ENCODE results near the gene DMXL1. TPM values are rescaled to one million over a fixed set of nuclear protein-coding genes. Genes with fewer than 3 reads are reported as not detected.

DMXL1 gene
- total RNA-seq, 3 donors from 2014 or later: 53.1 to 91.2 (median 60.3) TPM

- Histone ChIP-seq H3K27ac (no peak overlapping the region), H3K4me3 (no peak overlapping the region), H3K36me3 (no peaks in the 10 kb centered on the region), H3K4me1 (no peaks in the 10 kb centered on the region), H3K9me3 (no peaks in the 10 kb centered on the region), H3K27me3 (no peaks in the 10 kb centered on the region)
- intact Hi-C loops (cut with DNase I; ENCODE audit: low total_unique reads): loop anchor here (10.0 kb wide), 1 partner anchor 136 kb away; no protein-coding TSS in a partner anchor
- DNase-seq (ENCODE audit: low spot score in 2 of 2): no peak
- TF ChIP-seq POLR2A (IDR thresholded peaks at IDR 0.05) (no peak), POLR2AphosphoS5 (IDR thresholded peaks at IDR 0.05) (no peak), CTCF (IDR thresholded peaks at IDR 0.05) (no peak)
These were observed 208.2 kb downstream of the DMXL1 start for GRCh38 chr5:119279093-119279492.

GRCh38 chr5:119280380-119280779 lies 209.5 kb downstream of the DMXL1 start:
- no peak overlapping the region for H3K4me3 ChIP-seq
- no peaks in the 10 kb centered on the region for H3K9me3 ChIP-seq
- no peaks in the 10 kb centered on the region for H3K27me3 ChIP-seq
- intact Hi-C loops (cut with DNase I; ENCODE audit: low total_unique reads): no loop called here
- no peaks in the 10 kb centered on the region for H3K36me3 ChIP-seq
- TF ChIP-seq CTCF (IDR thresholded peaks at IDR 0.05): no peak
- no peak for TF ChIP-seq POLR2A (IDR thresholded peaks at IDR 0.05)
- no peak for TF ChIP-seq POLR2AphosphoS5 (IDR thresholded peaks at IDR 0.05)
- no peak for DNase-seq (ENCODE audit: low spot score in 2 of 2)
- no peaks in the 10 kb centered on the region for H3K4me1 ChIP-seq
- H3K27ac ChIP-seq: no peak overlapping the region

GRCh38 chr5:119282628-119283027 lies 211.7 kb downstream of the DMXL1 start:
- Histone ChIP-seq H3K27ac (no peak overlapping the region), H3K36me3 (no peaks in the 10 kb centered on the region), H3K4me1 (no peaks in the 10 kb centered on the region), H3K4me3 (no peak overlapping the region), H3K9me3 (no peaks in the 10 kb centered on the region), H3K27me3 (no peaks in the 10 kb centered on the region)
- intact Hi-C loops (cut with DNase I; ENCODE audit: low total_unique reads): no loop called here
- no peak for DNase-seq (ENCODE audit: low spot score in 2 of 2)
- TF ChIP-seq POLR2A (IDR thresholded peaks at IDR 0.05) (no peak), POLR2AphosphoS5 (IDR thresholded peaks at IDR 0.05) (no peak), CTCF (IDR thresholded peaks at IDR 0.05) (no peak)

DNA sequence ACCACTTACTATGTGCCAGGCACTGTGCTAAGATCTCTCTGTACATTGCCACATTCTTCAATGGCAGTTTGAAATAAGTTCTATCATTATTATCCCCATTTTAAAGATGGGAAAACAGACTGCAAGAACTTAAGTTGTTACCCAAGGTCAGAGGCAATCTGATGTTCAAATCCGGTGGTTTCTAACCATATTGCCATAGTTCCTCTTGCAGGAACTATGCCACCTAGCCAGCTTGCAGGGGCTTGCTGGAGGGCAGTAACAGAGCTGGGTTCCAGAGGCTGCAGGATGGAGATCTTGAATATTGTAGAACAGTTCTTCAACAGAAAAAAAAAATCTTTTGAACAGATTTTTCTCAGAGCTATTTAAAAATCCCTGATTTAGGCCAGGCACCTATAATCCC lies 213.1 kb downstream of the DMXL1 start:
- Histone ChIP-seq H3K36me3 (no peaks in the 10 kb centered on the region), H3K4me1 (no peaks in the 10 kb centered on the region), H3K27me3 (no peaks in the 10 kb centered on the region), H3K4me3 (no peak overlapping the region), H3K27ac (no peak overlapping the region), H3K9me3 (no peaks in the 10 kb centered on the region)
- no peak for DNase-seq (ENCODE audit: low spot score in 2 of 2)
- intact Hi-C loops (cut with DNase I; ENCODE audit: low total_unique reads): no loop called here
- TF ChIP-seq CTCF (IDR thresholded peaks at IDR 0.05) (no peak), POLR2AphosphoS5 (IDR thresholded peaks at IDR 0.05) (no peak), POLR2A (IDR thresholded peaks at IDR 0.05) (no peak)

DNA sequence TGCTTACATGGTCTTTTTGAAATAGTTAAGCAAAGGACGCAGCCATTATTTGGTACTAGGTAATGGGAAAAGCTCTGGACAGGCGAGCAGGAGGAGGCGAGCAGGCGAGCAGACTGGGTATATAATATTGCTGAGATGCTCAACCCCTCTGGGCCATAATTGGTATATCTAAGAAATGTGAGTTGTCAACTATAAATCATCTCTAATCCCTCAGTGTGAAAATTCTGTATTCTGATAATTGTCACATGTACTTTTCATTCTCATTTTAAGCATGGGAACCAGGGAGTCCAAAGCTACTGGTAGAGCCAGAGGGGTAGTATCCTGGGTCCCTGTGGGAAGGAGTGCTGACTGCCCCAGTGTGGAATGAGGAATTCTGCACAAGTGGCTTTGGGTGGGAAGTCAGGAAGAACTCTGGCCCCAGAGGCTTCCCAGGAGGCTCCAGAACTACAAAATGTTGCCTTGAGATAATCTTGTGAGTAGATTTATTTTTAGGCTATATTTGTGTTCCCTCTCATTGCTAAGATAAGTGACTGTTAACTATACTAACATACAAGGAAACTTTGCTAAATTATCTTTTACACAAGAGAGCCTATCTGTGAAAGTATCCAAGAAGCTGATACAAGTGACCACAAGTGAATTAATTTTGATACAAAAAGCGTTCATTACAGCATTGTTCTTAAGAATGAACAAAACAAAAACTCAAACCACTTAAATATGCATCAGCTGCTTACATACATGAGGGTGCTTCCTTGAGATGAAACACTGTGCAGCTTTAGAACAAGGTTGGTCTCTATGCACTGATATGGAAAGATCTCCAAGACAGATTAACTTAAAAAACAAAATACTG lies 214.4 kb downstream of the DMXL1 start:
- H3K27me3 ChIP-seq: no peaks in the 10 kb centered on the region
- intact Hi-C loops (cut with DNase I; ENCODE audit: low total_unique reads): no loop called here
- no peak overlapping the region for H3K4me3 ChIP-seq
- H3K27ac ChIP-seq: no peak overlapping the region
- no peaks in the 10 kb centered on the region for H3K36me3 ChIP-seq
- no peaks in the 10 kb centered on the region for H3K4me1 ChIP-seq
- no peak for DNase-seq (ENCODE audit: low spot score in 2 of 2)
- TF ChIP-seq CTCF (IDR thresholded peaks at IDR 0.05) (no peak), POLR2A (IDR thresholded peaks at IDR 0.05) (no peak), POLR2AphosphoS5 (IDR thresholded peaks at IDR 0.05) (no peak)
- no peaks in the 10 kb centered on the region for H3K9me3 ChIP-seq

Measured in breast epithelium (tissue), 4 donors.